K562 (cell line): ENCODE data around the gene KLHL29. TPM values are rescaled to one million over a fixed set of nuclear protein-coding genes. Genes with fewer than 3 reads are reported as not detected.

Source experiments
- ATAC-seq: fragments of 200-7000 bp; cut with Tn5 transposase; 3 replicates; pipeline ENCODE4 v1.9.1; 2020; ENCODE audit warnings: moderate library complexity
- BruUV-seq: library from RNA; stranded (reverse); fragments of 400-500 nt; replicated peaks from 2 replicates; lab custom pipeline; 2021; lab: Mats Ljungman, UMichigan
- CTCF ChIA-PET: fragments of 300-600 bp; formaldehyde crosslinking; extraction: SDS; loops from one replicate; lab custom pipeline; 2021; ENCODE audit warnings: low intra/inter-chr PET ratio; lab: Yijun Ruan, JAX
- POLR2A ChIA-PET: fragments of 300-600, 350-650 bp; sonication (Branson Sonifier 250); formaldehyde crosslinking; extraction: SDS; loops from one replicate; lab custom pipeline; 2021; ENCODE audit warnings: antibody characterized with exemption, inconsistent platforms; lab: Yijun Ruan, JAX
- DNase-seq, 4 experiments: peaks; one replicate each; pipeline versions ENCODE4 v3.0.0 to v3.0.0-alpha.2; 2011 to 2018; ENCODE audit warnings: low spot score in 3 of 4, mixed read lengths in 3 of 4; ENCODE audit errors: extremely low read depth in 1 of 4
- FAIRE-seq: peaks from 2 replicates; lab custom pipeline; 2011; peaks lifted over from hg19 to GRCh38; lab: Jason Lieb, UNC
- H2AFZ ChIP-seq: 2 replicates; pipeline ENCODE4 v1.6.0; 2011; ENCODE audit warnings: low read depth, low read length, control low read depth, inconsistent platforms
- H3K27ac ChIP-seq: fragments of 200-600 bp; 3 replicates; pipeline ENCODE4 v1.8.0; 2011; ENCODE audit warnings: low read depth, mild to moderate bottlenecking, control low read depth, inconsistent platforms, low read length, moderate library complexity, mixed read lengths; ENCODE audit errors: extremely low read depth
- H3K27me3 ChIP-seq, 2 experiments: fragments of 300-600 bp in 1 of 2; 2 replicates in 1 of 2; 3 replicates in 1 of 2; pipeline versions ENCODE4 v1.6.0 to v1.8.0; 2011; ENCODE audit warnings: inconsistent platforms in 2 of 2, low read length in 2 of 2, mild to moderate bottlenecking in 1 of 2, mixed read lengths in 1 of 2, moderate library complexity in 1 of 2; ENCODE audit not compliant: control insufficient read depth in 2 of 2, insufficient read depth in 2 of 2
- H3K36me3 ChIP-seq: fragments of 300-600 bp; 3 replicates; pipeline ENCODE4 v1.8.0; 2011; ENCODE audit warnings: mild to moderate bottlenecking, low read length, inconsistent platforms; ENCODE audit not compliant: control insufficient read depth, insufficient read depth
- H3K4me1 ChIP-seq, 2 experiments: fragments of 200-600 bp in 1 of 2; replicated peaks in 1 of 2; 2 replicates in 1 of 2; 3 replicates in 1 of 2; pipeline versions ENCODE4 v1.5.1 to v1.8.0; 2011; ENCODE audit warnings: inconsistent platforms in 2 of 2, low read length in 2 of 2, mild to moderate bottlenecking in 1 of 2, mixed read lengths in 1 of 2, moderate library complexity in 1 of 2; ENCODE audit not compliant: control insufficient read depth in 2 of 2, insufficient read depth in 2 of 2
- H3K4me2 ChIP-seq: 2 replicates; pipeline ENCODE4 v1.6.1; 2011; ENCODE audit warnings: low read length, control low read depth, inconsistent platforms, mixed read lengths; ENCODE audit not compliant: insufficient read depth
- H3K4me3 ChIP-seq: fragments of 200-600 bp; sonication (generic), shearing (Covaris generic); 2 replicates; pipeline ENCODE4 v1.5.1; 2016; ENCODE audit warnings: control low read depth, inconsistent platforms
- H3K79me2 ChIP-seq: fragments of 200-600 bp; 3 replicates; pipeline ENCODE4 v1.8.0; 2011; ENCODE audit warnings: low read length, inconsistent platforms; ENCODE audit not compliant: control insufficient read depth, insufficient read depth
- H3K9ac ChIP-seq, 2 experiments: 2 replicates each; pipeline versions ENCODE4 v1.6.0 to v1.6.1; 2011; ENCODE audit warnings: low read depth in 2 of 2, low read length in 2 of 2, control low read depth in 1 of 2, inconsistent platforms in 1 of 2, mild to moderate bottlenecking in 1 of 2, mixed read lengths in 1 of 2; ENCODE audit not compliant: insufficient read depth in 1 of 2
- H3K9me1 ChIP-seq: one replicate; pipeline ENCODE4 v1.6.0; 2011; ENCODE audit warnings: inconsistent platforms, mild to moderate bottlenecking, low read length, moderate library complexity; ENCODE audit not compliant: control insufficient read depth, insufficient read depth
- H3K9me3 ChIP-seq: replicated peaks from 2 replicates; pipeline ENCODE4 v1.5.1; 2011; ENCODE audit warnings: low read depth, low read length, inconsistent platforms; ENCODE audit not compliant: control insufficient read depth, insufficient read depth
- H4K20me1 ChIP-seq: replicated peaks from 2 replicates; pipeline ENCODE4 v1.6.1; 2011; ENCODE audit warnings: low read length, inconsistent platforms, mixed read lengths; ENCODE audit not compliant: control insufficient read depth, insufficient read depth
- BRD4 ChIP-seq: fragments of 200-600 bp; sonication (generic); IDR thresholded peaks from 2 replicates; pipeline ENCODE4 v1.6.1; 2017; ENCODE audit warnings: inconsistent platforms
- CEBPZ ChIP-seq: fragments of 150-350 bp; IDR thresholded peaks from 2 replicates; pipeline ENCODE4 v1.6.1; 2014; ENCODE audit warnings: low read depth, mild to moderate bottlenecking, low read length, borderline replicate concordance
- COPS2 ChIP-seq: fragments of 450-650 bp; conservative IDR thresholded peaks from 2 replicates; pipeline ENCODE4 v1.6.1; 2016; ENCODE audit warnings: mild to moderate bottlenecking, moderate library complexity
- GABPB2 ChIP-seq: fragments of 250-450 bp; sonication (Bioruptor Pico); conservative IDR thresholded peaks from 2 replicates; pipeline ENCODE4 v1.5.1; 2021; ENCODE audit warnings: mild to moderate bottlenecking
- GATA2 ChIP-seq: sonication (generic); formaldehyde crosslinking; IDR thresholded peaks from 2 replicates; pipeline ENCODE4 v1.4.0; 2020; ENCODE audit warnings: mild to moderate bottlenecking, missing genetic modification reagents
- KLF13 ChIP-seq: fragments of 450-650 bp; IDR thresholded peaks from 2 replicates; pipeline ENCODE4 v1.6.1; 2016; ENCODE audit warnings: missing genetic modification characterization, low read depth, mild to moderate bottlenecking, missing compliant biosample characterization, moderate library complexity, borderline replicate concordance
- MTA2 ChIP-seq: fragments of 450-650 bp; IDR thresholded peaks from 2 replicates; pipeline ENCODE4 v1.6.1; 2016; ENCODE audit warnings: low read depth
- NR2F6 ChIP-seq: fragments of 450-650 bp; formaldehyde crosslinking; IDR thresholded peaks from 2 replicates; pipeline ENCODE4 v1.4.0; 2020; ENCODE audit warnings: mild to moderate bottlenecking
- PKNOX1 ChIP-seq: fragments of 450-650 bp; IDR thresholded peaks from 2 replicates; pipeline ENCODE4 v1.6.1; 2016
- RREB1 ChIP-seq: fragments of 250-450 bp; sonication (Bioruptor Pico); IDR thresholded peaks from 2 replicates; pipeline ENCODE4 v1.4.0; 2020
- SNIP1 ChIP-seq: fragments of 450-650 bp; IDR thresholded peaks from 2 replicates; pipeline ENCODE4 v1.7.1; 2017; ENCODE audit warnings: low read depth, mild to moderate bottlenecking
- ZKSCAN8 ChIP-seq: fragments of 200-800 bp; sonication (Bioruptor generic); IDR thresholded peaks from 2 replicates; pipeline ENCODE4 v1.6.1; 2016; ENCODE audit warnings: missing genetic modification characterization, missing compliant biosample characterization
- ZNF146 ChIP-seq: IDR thresholded peaks from one replicate; pipeline ENCODE4 v1.6.1; 2018; ENCODE audit warnings: missing compliant biosample characterization; ENCODE audit not compliant: unreplicated experiment
- WGBS: fragments of 100-300 bp; shearing (Covaris generic); methylation state at CpG from one replicate; pipeline ENCODE4 v1.1.6; 2016; ENCODE audit warnings: low coverage, mixed read lengths; ENCODE audit not compliant: insufficient coverage; ENCODE audit errors: missing lambda C conversion rate; 5-methylcytosine and 5-hydroxymethylcytosine counted together
- in situ Hi-C: fragments of 300-500 bp; cut with MboI; formaldehyde crosslinking; loops from 4 replicates; pipeline ENCODE4 v1.15.0; 2018; ENCODE audit warnings: inconsistent platforms, mixed read lengths
- intact Hi-C: fragments of 100-400 bp; cut with micrococcal nuclease; formaldehyde crosslinking; loops from 2 replicates; pipeline ENCODE4 v1.14.2; 2022
- polyA plus RNA-seq, 8 experiments: library from polyadenylated mRNA; depleted of rRNA in 4 of 8; stranded (reverse) in 5 of 8; unstranded in 3 of 8; fragments of >200 nt; fragmentation: Nextera tagmentation in 2 of 8; fragmentation: Illumina TruSeq in 1 of 8; extraction: Ambion mirVana in 2 of 8; extraction: Trizol in 1 of 8; gene quantifications; 2 replicates each; pipeline versions ENCODE4 v1.2.1 to v1.2.3, GENCODE V29; 2011 to 2014; ENCODE audit warnings: inconsistent platforms in 1 of 8, missing spikeins in 1 of 8
- total RNA-seq, 7 experiments: library from RNA; depleted of rRNA in 6 of 7; stranded (reverse); fragments of >200 nt in 6 of 7; fragmentation: Illumina TruSeq in 2 of 7; extraction: Trizol in 2 of 7; gene quantifications; 2 replicates each; pipeline versions ENCODE4 v1.2.1 to v1.2.3, GENCODE V29; 2011 to 2021; ENCODE audit warnings: low replicate concordance in 1 of 7

KLHL29 gene
- total and polyA plus RNA-seq, 9 of the 15 experiments (the other 6 are each of a cell fraction or from before 2014, with no cell fraction given), result 0.03 to 0.31 (median 0.08) TPM; not detected in 1

- TF ChIP-seq PKNOX1 (no peak), KLF13 (tag) (no peak), CEBPZ (no peak), COPS2 (no peak), GATA2 (no peak), SNIP1 (no peak)
- TF ChIP-seq, all 486 proteins: peak for 0
Measured at GRCh38 chr2:23495661-23496114, 110.7 kb downstream of the KLHL29 start (continued).

GRCh38 chr2:23496456-23496855, 111.5 kb downstream of the KLHL29 start:
- BruUV-seq, result no TSS peak
- CTCF ChIA-PET, result no interaction called here

More at GRCh38 chr2:23496456-23496855, 111.5 kb downstream of the KLHL29 start:
- no peak for TF ChIP-seq MTA2
- TF ChIP-seq GABPB2 (CRISPR knock-in tag), result no peak
- TF ChIP-seq BRD4, result no peak
- TF ChIP-seq NR2F6 (CRISPR knock-in tag), result no peak
- no peak for TF ChIP-seq ZKSCAN8 (CRISPR knock-in tag)
- no peak for TF ChIP-seq ZNF146 (CRISPR knock-in tag)
- no peak for TF ChIP-seq RREB1 (CRISPR knock-in tag)
- no peaks in the 10 kb centered on the region for H3K4me1 ChIP-seq
- H3K27ac ChIP-seq, result no peak overlapping the region
- H4K20me1 ChIP-seq, result no peaks in the 10 kb centered on the region
- H3K27me3 ChIP-seq, result peaks cover 33 to 73% of the 10 kb centered on the region in 2 experiments
- H3K36me3 ChIP-seq, result no peaks in the 10 kb centered on the region
- in situ Hi-C loops, result no loop called here
- H3K9me1 ChIP-seq, result no peaks in the 10 kb centered on the region
- POLR2A ChIA-PET, result no interaction called here
- no peak overlapping the region for H3K9ac ChIP-seq
- FAIRE-seq, result no peak
- no peaks in the 10 kb centered on the region for H3K79me2 ChIP-seq
- no peaks in the 10 kb centered on the region for H3K9me3 ChIP-seq
- no peak overlapping the region for H2AFZ ChIP-seq
- 2% methylated on average over 5 of the region's 5 CpGs for WGBS
- no peak for ATAC-seq
- DNase-seq, result no peak
- no peak overlapping the region for H3K4me3 ChIP-seq
- intact Hi-C loops, result no loop called here
- H3K4me2 ChIP-seq, result no peak overlapping the region
